Measurements from ENCODE around the gene IQGAP1. TPM values are rescaled to one million over a fixed set of nuclear protein-coding genes. Genes with fewer than 3 reads are reported as not detected.
"Not testable (repeated sequence)": the region's sequence is repeated elsewhere in the genome, so short reads cannot be mapped to it uniquely, and the experiment has no call there.

Gene IQGAP1
- total and polyA plus RNA-seq, 9 of the 15 experiments (the other 6 are each of a cell fraction or from before 2014, with no cell fraction given): 37.6 to 143 (median 77.7) TPM

DNA sequence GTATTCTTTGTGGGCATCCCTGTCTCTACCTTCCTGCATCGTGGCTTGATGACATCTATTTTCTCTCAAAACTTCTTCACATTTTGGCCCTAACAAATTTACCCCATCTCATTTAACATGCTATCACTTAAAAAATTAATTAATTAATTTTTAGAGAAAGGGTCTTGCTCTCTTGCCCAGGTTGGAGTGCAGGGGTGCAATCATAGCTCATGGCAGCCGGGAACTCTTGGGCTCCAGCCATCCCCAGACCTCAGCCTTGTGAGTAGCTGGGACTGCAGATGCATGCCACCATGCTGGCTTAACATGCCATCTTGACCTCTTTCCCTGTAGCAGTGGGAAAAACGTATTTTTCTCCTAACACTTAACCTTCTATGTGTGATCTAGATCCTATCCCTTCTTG, 20.6 kb downstream of the IQGAP1 start:
- ChIA-PET POLR2A (no interaction called here), CTCF (ENCODE audit: low intra/inter-chr PET ratio) (interaction anchor here (0.6 kb wide), 1 partner anchor 20 kb away, joined by 3 read pairs; the partner anchor contains the start of gene IQGAP1)
- ATAC-seq: no peak
- in situ Hi-C loops (cut with MboI): no loop called here
- no peaks in the 10 kb centered on the region for H4K20me1 ChIP-seq (replicated peaks; ENCODE audit: control insufficient read depth, insufficient read depth, low read length)
- no peak overlapping the region for H3K27ac ChIP-seq (ENCODE audit: extremely low read depth, low read depth, low read length)
- WGBS (ENCODE audit: insufficient coverage, low coverage, missing lambda C conversion rate): 61% methylated on average over 3 of the region's 3 CpGs
- no peak overlapping the region for H2AFZ ChIP-seq (ENCODE audit: low read depth, low read length)
- peaks cover 38% of the 10 kb centered on the region for H3K79me2 ChIP-seq (ENCODE audit: control insufficient read depth, insufficient read depth, low read length)
- no peak overlapping the region for H3K4me2 ChIP-seq (ENCODE audit: insufficient read depth, low read length)
- intact Hi-C loops (cut with micrococcal nuclease): no loop called here
- H3K9me3 ChIP-seq (replicated peaks; ENCODE audit: control insufficient read depth, insufficient read depth, low read depth, low read length): no peaks in the 10 kb centered on the region
- BruUV-seq (replicated peaks): no TSS peak
- H3K9ac ChIP-seq (ENCODE audit: insufficient read depth in 1 of 2, low read depth in 2 of 2, low read length in 2 of 2): no peak overlapping the region
- TF ChIP-seq ZNF121 (CRISPR knock-in tag; conservative IDR thresholded peaks at IDR 0.05): peak; percentile 65
- TF ChIP-seq SREBF1 (IDR thresholded peaks at IDR 0.05; ENCODE audit: borderline replicate concordance, low read depth, low read length): no peak
- no peaks in the 10 kb centered on the region for H3K36me3 ChIP-seq (ENCODE audit: control insufficient read depth, insufficient read depth, low read length)
- no peak for DNase-seq (ENCODE audit: extremely low read depth in 1 of 4, low spot score in 3 of 4)
- no peak overlapping the region for H3K4me3 ChIP-seq
- H3K4me1 ChIP-seq (replicated peaks in 1 of 2; ENCODE audit: control insufficient read depth in 2 of 2, insufficient read depth in 2 of 2, low read length in 2 of 2): peaks cover 0 to 13% of the 10 kb centered on the region in 2 experiments; a peak in 4 of 5 replicates
- no peaks in the 10 kb centered on the region for H3K27me3 ChIP-seq (ENCODE audit: control insufficient read depth in 2 of 2, insufficient read depth in 2 of 2, low read length in 2 of 2)
- FAIRE-seq: no peak
- H3K9me1 ChIP-seq (ENCODE audit: control insufficient read depth, insufficient read depth, low read length): no peaks in the 10 kb centered on the region

DNA sequence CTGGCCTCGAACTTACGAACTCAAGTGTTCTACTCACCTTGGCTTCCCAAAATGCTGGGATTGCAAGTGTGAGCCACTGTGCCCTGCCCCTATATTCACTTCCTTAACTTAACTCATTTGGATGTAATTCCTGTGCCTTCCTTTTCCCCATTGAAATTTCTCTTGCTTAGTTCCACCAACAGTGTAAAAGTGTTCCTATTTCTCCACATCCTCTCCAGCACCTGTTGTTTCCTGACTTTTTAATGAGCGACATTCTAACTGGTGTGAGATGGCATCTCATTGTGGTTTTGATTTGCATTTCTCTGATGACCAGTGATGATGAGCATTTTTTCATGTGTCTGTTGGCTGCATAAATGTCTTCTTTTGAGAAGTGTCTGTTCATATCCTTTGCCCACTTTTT, 21.5 kb downstream of the IQGAP1 start:
- H3K4me1 ChIP-seq (replicated peaks in 1 of 2; ENCODE audit: control insufficient read depth in 2 of 2, insufficient read depth in 2 of 2, low read length in 2 of 2): peaks cover 0 to 19% of the 10 kb centered on the region in 2 experiments; a peak in 4 of 5 replicates
- POLR2A ChIA-PET: not testable (repeated sequence)

More for the DNA sequence above, 21.5 kb downstream of the IQGAP1 start:
- H3K27me3 ChIP-seq (ENCODE audit: control insufficient read depth in 2 of 2, insufficient read depth in 2 of 2, low read length in 2 of 2); BruUV-seq (replicated peaks); H3K9me3 ChIP-seq (replicated peaks; ENCODE audit: control insufficient read depth, insufficient read depth, low read depth, low read length); intact Hi-C loops (cut with micrococcal nuclease); DNase-seq (ENCODE audit: extremely low read depth in 1 of 4, low spot score in 3 of 4); H3K27ac ChIP-seq (ENCODE audit: extremely low read depth, low read depth, low read length); H4K20me1 ChIP-seq (replicated peaks; ENCODE audit: control insufficient read depth, insufficient read depth, low read length); ATAC-seq; H3K4me2 ChIP-seq (ENCODE audit: insufficient read depth, low read length); H3K9ac ChIP-seq (ENCODE audit: insufficient read depth in 1 of 2, low read depth in 2 of 2, low read length in 2 of 2); H3K9me1 ChIP-seq (ENCODE audit: control insufficient read depth, insufficient read depth, low read length); FAIRE-seq; H3K36me3 ChIP-seq (ENCODE audit: control insufficient read depth, insufficient read depth, low read length); H2AFZ ChIP-seq (ENCODE audit: low read depth, low read length); CTCF ChIA-PET (ENCODE audit: low intra/inter-chr PET ratio); H3K4me3 ChIP-seq; in situ Hi-C loops (cut with MboI): not testable (repeated sequence)
- peaks cover 33% of the 10 kb centered on the region for H3K79me2 ChIP-seq (ENCODE audit: control insufficient read depth, insufficient read depth, low read length)
- TF ChIP-seq, protein P1, sequence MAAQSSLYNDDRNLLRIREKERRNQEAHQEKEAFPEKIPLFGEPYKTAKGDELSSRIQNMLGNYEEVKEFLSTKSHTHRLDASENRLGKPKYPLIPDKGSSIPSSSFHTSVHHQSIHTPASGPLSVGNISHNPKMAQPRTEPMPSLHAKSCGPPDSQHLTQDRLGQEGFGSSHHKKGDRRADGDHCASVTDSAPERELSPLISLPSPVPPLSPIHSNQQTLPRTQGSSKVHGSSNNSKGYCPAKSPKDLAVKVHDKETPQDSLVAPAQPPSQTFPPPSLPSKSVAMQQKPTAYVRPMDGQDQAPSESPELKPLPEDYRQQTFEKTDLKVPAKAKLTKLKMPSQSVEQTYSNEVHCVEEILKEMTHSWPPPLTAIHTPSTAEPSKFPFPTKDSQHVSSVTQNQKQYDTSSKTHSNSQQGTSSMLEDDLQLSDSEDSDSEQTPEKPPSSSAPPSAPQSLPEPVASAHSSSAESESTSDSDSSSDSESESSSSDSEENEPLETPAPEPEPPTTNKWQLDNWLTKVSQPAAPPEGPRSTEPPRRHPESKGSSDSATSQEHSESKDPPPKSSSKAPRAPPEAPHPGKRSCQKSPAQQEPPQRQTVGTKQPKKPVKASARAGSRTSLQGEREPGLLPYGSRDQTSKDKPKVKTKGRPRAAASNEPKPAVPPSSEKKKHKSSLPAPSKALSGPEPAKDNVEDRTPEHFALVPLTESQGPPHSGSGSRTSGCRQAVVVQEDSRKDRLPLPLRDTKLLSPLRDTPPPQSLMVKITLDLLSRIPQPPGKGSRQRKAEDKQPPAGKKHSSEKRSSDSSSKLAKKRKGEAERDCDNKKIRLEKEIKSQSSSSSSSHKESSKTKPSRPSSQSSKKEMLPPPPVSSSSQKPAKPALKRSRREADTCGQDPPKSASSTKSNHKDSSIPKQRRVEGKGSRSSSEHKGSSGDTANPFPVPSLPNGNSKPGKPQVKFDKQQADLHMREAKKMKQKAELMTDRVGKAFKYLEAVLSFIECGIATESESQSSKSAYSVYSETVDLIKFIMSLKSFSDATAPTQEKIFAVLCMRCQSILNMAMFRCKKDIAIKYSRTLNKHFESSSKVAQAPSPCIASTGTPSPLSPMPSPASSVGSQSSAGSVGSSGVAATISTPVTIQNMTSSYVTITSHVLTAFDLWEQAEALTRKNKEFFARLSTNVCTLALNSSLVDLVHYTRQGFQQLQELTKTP (IDR thresholded peaks at IDR 0.05; ENCODE audit: low read depth in 1 of 2, partially characterized antibody in 2 of 2): peak in 1 of 2 experiments; percentile 63
- WGBS (ENCODE audit: insufficient coverage, low coverage, missing lambda C conversion rate): 96% methylated on average over 3 of the region's 3 CpGs
